ENCODE measurements around the gene CCL17. TPM values are rescaled to one million over a fixed set of nuclear protein-coding genes. Genes with fewer than 3 reads are reported as not detected.

Gene CCL17
- total and polyA plus RNA-seq, 12 donors: 0.35 to 1.0 TPM; not detected in 10

GRCh38 chr16:57358086-57358420 lies 46.5 kb upstream of the CCL17 start:
- intact Hi-C loops (cut with DNase I): no loop called here
- DNase-seq: no peak
- Histone ChIP-seq H3K4me3 (no peak overlapping the region), H3K27me3 (no peaks in the 10 kb centered on the region), H3K4me1 (peaks cover 0 to 4% (median 0%) of the 10 kb centered on the region in 9 donors), H3K9me3 (no peaks in the 10 kb centered on the region), H3K36me3 (no peaks in the 10 kb centered on the region), H3K27ac (no peak overlapping the region)
- 83 to 85% methylated on average over 7 of the region's 7 CpGs for WGBS, 2 donors
- no peak for TF ChIP-seq CTCF (IDR thresholded peaks at IDR 0.05)
- ATAC-seq: peak in 1 of 8 donors; percentile 8

GRCh38 chr16:57358527-57359095 lies 46.0 kb upstream of the CCL17 start, which contains the start of gene CCL22:
CCL22 (plus strand) TSS chr16:57358783; CDS start chr16:57358817, 34 bp downstream.
- ATAC-seq (no peak), DNase-seq (no peak)
- no peak for TF ChIP-seq CTCF (IDR thresholded peaks at IDR 0.05)
- H3K9me3 ChIP-seq: no peaks in the 10 kb centered on the region
- no peak within 1 kb of the TSS for H3K4me3 ChIP-seq
- H3K4me1 ChIP-seq: peaks cover 0 to 4% (median 0%) of the 10 kb centered on the region in 9 donors
- no peak within 1 kb of the TSS for H3K27ac ChIP-seq
- WGBS, 2 donors: 86 to 92% methylated on average over 9 of the region's 9 CpGs
- no peaks in the 10 kb centered on the region for H3K27me3 ChIP-seq
- intact Hi-C loops (cut with DNase I): no loop called here
- no peaks in the 10 kb centered on the region for H3K36me3 ChIP-seq

- ATAC-seq: no peak
- no peak for DNase-seq
Observed at GRCh38 chr16:57360321-57360935, 44.1 kb upstream of the CCL17 start.

GRCh38 chr16:57361404-57361803 lies 43.2 kb upstream of the CCL17 start:
- WGBS, 2 donors: 82 to 88% methylated on average over 4 of the region's 4 CpGs
- intact Hi-C loops (cut with DNase I): no loop called here
- Histone ChIP-seq H3K4me3 (no peak overlapping the region), H3K27ac (no peak overlapping the region), H3K36me3 (no peaks in the 10 kb centered on the region), H3K27me3 (no peaks in the 10 kb centered on the region), H3K4me1 (peaks cover 0 to 13% (median 5%) of the 10 kb centered on the region in 9 donors), H3K9me3 (no peaks in the 10 kb centered on the region)
- TF ChIP-seq CTCF (IDR thresholded peaks at IDR 0.05): no peak
- ATAC-seq: no peak
- no peak for DNase-seq

More at GRCh38 chr16:57360321-57360935, 44.1 kb upstream of the CCL17 start:
- no peaks in the 10 kb centered on the region for H3K9me3 ChIP-seq
- peaks cover 0 to 4% (median 0%) of the 10 kb centered on the region in 9 donors for H3K4me1 ChIP-seq
- WGBS, 2 donors: 93 to 96% methylated on average over 16 of the region's 16 CpGs
- intact Hi-C loops (cut with DNase I): no loop called here
- no peaks in the 10 kb centered on the region for H3K36me3 ChIP-seq
- H3K27ac ChIP-seq: no peak overlapping the region
- no peak overlapping the region for H3K4me3 ChIP-seq
- H3K27me3 ChIP-seq: no peaks in the 10 kb centered on the region
- TF ChIP-seq CTCF (IDR thresholded peaks at IDR 0.05): no peak

Data from heart right ventricle (tissue), 16 donors.